NCI-H2227 treated with DMSO at 0.1 percent for 48 hours (cell line): ENCODE data around the gene ABHD11.

Source experiments
- DNase-seq: peaks from one replicate; lab custom pipeline; 2025; lab: John Stamatoyannopoulos, UW

Gene ABHD11

DNA sequence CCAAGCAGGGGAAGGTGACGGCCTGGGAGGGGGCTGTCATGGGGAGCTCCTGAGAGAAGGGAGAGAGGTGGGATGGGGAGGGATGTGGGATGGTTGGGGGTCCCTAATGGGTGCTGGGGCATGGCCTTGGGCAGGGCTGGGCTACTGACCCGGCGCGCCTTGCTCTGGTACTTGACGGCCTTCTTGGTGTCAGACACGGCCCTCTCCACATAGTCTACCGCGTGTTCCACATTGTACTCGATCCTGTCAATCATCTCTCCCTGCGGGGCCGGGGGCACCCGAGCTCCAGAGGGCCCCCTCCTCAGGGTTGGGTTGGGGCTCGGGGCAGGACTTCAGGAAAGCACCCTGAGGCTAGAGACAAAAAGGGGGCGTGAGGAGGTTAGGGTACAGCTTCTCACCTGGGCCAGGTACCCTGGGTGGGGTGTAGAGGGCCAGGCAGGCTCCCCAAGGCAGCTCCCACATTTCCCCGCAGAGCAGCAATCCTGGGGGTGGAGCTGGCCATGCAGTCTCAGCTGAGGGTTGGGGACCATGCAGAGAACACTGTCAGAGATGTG is 37.9 kb downstream of the ABHD11 start:
- DNase-seq: no peak

DNA sequence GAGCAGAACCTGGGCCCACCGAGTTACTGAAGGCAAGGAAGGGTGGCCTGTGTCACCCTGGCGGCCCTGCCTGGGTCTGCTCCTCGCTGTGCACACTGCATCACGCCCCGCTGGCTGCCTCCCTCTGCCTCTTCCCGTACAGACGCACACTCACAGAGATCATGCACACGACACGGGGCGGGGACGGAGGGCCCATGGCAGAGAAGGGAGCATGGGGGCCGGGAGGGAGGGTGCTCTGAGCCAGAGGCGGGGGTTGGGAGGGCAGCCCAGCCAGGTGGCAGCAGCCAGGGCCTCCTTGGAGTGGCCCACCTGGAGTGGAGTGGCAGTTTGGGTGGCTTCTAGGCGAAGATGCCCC is 38.6 kb downstream of the ABHD11 start:
- DNase-seq: no peak

GRCh38 chr7:73699370-73700068 is 39.1 kb downstream of the ABHD11 start:
- no peak for DNase-seq

DNA sequence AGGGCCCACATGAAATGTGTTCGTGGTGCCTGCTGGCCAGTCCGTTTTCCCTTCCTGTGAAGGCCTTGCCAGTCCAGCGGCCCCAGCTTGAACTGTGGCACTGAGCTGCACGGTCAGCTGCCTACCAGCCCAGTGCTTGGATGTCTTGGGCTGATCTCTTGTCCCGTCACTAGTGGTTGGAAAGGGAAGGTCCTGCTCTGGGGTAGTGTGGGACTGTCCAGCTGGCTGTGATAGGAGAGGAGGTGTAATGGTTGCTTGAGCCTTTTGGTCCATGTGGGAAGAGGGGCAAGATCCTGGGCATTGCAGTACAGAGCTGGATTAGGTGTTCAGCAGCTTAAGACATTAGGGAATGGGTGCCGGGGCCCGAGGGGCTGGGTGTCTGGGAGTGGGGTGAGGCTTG is 40.2 kb downstream of the ABHD11 start:
- DNase-seq: no peak

DNA sequence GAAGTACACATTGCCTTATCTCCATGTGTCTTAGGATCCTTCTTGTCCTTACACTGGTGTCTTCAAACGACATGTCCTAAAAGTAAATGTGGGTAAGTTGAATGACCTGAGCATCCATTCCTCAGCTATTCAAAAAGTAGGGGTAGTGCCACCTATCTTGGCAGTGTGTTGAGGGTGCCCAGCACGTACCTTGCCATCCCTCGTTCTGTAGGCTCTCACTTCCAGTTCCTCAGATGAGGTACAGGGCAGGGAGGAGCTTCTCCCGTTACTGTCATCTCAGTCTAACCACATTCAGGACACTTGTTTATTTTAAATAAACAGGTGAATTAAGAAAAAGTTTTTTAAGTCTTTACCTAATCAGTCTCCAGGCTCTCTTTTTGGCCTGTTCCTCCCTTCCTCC is 42.2 kb downstream of the ABHD11 start:
- no peak for DNase-seq

DNA sequence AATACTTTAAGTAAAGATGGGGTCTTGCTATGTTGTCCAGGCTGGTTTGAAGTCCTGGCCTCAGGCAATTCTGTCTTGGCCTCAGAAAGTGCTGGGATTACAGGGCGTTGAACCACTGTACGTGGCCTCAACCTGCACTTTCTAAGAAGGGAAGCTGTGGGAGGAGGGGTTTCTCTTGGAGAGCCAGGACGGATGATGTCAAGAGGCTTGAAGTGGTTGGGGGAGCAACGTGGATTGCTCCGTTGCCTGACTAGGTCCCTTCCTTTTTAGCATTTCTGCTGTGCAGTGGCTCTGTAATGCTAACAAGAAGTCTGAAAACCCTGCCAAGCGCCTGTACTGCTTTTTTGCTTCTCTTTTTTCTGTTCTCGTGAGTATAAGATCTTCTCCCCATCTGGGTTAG is 48.0 kb downstream of the ABHD11 start:
- no peak for DNase-seq

GRCh38 chr7:73688288-73688687 is 50.3 kb downstream of the ABHD11 start:
- no peak for DNase-seq
